GM18858 (cell line): ENCODE data around the gene HK1.
A peak's percentile ranks its signal among the peaks of the same experiment; 100 is the strongest.

Source experiments
- ATAC-seq: cut with Tn5 transposase; IDR thresholded peaks from one replicate; pipeline ENCODE4 v1.9.1; 2021; ENCODE audit not compliant: unreplicated experiment

Gene HK1

GRCh38 chr10:69402386-69402785 is 124.1 kb downstream of the HK1 start:
- no peak for ATAC-seq

GRCh38 chr10:69403066-69403465 is 124.8 kb downstream of the HK1 start:
- ATAC-seq = no peak

DNA sequence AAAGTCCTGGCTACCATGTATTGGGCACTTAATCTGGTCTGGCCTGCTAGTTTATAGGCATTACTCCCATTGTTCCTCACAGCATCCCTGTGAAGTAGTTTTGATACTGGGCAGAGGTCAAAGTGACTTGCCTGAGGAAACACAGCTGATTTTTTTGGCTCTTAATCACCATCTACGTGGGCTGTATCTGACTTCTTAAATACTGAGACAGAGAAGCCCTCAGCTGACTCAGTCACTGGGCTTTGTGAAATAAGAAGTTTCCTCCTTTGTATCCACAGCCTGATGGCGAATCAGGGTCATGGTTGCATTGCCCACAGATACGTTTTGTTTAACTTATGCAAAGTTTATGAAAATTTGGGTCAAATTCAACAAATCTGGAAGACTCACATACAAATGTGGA is 125.2 kb downstream of the HK1 start:
- ATAC-seq = no peak

DNA sequence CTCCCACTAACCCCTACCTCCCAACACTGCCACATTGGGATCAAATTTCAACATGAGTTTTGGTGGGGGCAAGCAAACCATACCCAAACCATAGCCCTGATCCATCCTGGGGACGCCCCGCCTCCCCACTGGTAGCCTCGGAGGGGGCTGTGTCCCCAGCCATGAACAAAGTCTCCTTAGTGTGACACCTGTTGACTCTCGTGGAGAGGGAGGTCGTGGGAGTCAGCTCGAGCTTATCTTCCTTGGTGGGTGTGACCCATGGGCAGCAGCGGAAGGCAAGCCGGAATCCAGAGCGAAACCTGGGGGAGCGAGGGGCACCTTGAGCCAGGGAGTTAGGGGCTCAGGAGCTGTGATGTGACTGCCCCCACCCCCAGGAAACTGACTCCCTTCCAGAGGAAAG is 126.5 kb downstream of the HK1 start:
- no peak for ATAC-seq

DNA sequence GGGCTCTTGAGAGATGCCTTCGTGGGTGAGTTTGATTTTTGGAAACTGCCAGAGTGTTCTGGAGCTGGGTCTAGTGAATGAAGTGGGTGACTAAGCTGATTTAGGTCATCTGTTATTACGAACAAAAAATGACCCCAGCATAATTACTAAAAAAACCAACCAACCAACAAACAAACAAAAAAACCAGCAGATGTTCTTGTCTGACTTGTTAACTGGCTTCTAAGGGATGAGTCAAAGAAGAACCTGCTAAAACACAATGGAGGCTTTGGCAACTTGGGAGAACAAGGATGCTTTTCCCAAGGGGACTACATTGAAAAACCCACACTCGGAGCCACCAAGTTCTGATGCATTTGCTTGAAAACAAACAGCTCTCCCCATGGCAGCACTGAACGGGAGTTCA is 126.9 kb downstream of the HK1 start:
- ATAC-seq = no peak

- ATAC-seq = no peak
These were observed 128.1 kb downstream of the HK1 start for GRCh38 chr10:69406302-69406811.

DNA sequence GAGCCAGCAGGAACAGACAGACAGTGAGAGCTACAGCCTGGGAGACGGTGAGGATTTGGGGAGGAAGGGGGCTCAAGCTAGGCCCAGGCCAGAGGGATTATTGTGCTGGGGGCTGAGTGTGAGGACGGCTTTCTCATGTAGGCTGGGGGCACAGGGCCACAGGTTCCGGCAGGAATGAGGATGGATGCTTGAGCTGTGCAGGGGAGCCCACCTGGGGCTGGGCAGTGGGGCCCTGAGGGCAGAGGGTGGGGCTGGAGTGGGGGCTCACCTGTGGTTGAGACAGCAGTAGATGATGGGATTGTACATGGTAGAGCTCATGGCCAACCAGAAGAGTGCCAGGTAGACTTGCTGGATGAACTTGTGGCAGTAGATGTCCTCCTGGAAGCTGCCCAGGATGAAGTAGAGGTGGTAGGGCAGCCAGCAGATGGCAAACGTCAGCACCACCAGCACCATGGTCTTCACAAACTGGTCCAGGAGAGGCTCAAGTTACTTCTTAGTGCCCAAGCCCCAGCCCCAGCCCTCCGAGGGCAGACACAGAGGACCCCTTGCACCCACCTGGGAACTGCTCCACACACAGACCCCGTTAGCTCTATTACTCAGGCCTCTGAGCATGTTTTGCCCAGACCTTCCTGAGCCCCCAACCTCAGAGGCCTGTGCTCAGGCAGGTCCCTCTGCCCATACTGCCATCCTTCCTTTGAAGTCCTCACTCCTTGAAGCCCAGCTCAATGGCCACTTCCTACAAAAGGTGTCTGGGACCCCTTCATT is 128.7 kb downstream of the HK1 start:
- ATAC-seq = no peak

GRCh38 chr10:69407621-69408301 is 129.5 kb downstream of the HK1 start:
- ATAC-seq = no peak

- peak; percentile 80 for ATAC-seq
These were observed 130.3 kb downstream of the HK1 start for GRCh38 chr10:69408318-69409175.

GRCh38 chr10:69409176-69409495 is 130.8 kb downstream of the HK1 start:
- ATAC-seq = no peak

DNA sequence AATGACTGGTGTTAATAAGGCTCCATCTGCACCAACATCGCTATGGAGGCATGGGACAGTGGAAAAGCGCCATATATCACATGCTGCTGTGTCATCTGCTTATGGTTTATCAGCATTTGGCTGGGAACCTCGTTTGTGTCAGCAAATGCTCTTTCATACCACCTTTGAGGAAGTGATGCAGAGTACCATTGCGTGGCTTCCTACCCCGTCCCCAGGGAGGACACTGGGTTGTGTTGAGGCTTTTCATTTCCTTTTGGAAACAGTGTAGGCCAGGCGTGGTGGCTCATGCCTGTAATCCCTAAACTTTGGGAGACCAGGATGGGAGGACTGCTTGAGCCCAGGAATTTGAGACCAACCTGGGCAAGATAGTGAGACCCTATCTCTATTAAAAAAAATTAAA is 131.7 kb downstream of the HK1 start:
- ATAC-seq = no peak

DNA sequence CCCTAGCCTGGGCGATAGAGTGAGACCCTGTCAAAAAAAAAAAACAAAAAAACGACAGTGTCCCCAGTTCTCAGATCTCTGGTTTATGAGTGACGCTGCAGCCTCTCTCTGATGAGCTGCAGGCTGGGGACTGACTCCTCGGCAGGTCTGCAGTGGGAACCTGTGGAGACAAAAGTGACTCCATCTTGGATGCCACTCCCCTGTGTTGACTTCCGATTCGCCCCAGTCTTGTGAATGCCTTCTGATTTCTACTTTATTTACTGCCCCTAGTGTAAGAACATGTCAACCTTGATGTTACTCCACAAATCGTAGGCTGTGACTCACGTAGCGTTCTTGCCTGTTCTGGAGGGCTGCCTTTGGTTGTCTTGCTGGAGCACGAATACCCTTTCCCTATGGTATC is 132.2 kb downstream of the HK1 start:
- ATAC-seq = no peak

DNA sequence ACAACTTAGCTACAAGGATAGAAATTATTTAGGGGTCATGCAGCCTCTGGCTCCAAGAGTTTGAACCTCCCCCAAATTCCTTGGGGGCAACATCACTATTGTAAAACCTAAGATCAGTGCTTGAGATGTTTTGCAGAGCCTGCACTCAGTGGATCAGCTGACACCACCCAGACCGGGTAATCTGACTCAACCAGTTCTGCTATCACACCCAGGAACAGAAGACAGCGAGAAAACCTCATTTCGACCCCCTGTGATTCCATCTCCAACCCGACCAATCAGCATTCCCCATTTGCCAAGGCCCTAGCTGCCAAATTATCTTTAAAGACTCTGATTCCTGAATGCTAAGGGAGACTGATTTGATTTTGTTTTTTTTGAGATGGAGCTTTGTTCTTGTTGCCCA is 133.2 kb downstream of the HK1 start:
- no peak for ATAC-seq

- no peak for ATAC-seq
These were observed 134.0 kb downstream of the HK1 start for GRCh38 chr10:69412232-69412790.

DNA sequence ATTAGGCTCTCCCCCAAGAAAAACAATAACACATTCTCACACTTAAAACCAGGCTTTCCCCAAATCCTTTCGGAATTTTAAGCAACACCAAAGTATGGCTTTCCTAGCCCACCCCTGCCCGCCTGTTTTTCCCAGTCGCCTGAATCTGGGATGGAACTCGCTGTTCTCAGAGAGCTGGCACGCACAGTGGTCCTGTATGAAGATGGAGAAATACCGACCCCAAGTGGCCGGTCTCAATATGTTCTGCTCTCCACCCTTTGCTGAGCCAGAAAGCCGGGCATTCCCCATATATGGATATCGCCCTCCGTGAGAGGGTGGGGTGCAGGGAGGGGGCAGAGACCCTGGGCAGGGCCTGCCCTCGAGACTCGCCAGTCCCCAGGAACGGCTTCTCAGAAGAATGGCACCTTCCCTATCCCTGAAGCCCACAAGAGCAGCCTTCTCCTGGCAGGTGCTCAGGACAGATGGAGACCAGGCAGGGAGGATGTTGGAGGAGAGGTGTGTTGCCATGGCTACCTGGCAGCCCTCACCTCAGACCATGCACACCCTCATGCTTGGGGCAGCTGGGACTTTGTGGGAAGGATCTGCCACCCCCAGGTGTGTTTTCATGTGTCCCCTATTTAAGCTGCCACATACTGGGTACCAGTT is 135.0 kb downstream of the HK1 start:
- no peak for ATAC-seq

- no peak for ATAC-seq
These were observed 136.0 kb downstream of the HK1 start for GRCh38 chr10:69414036-69415018.

- no peak for ATAC-seq
These were observed 136.8 kb downstream of the HK1 start for GRCh38 chr10:69415049-69415448.

- no peak for ATAC-seq
These were observed 137.7 kb downstream of the HK1 start for GRCh38 chr10:69415951-69416350.

GRCh38 chr10:69416695-69417094 is 138.4 kb downstream of the HK1 start, which contains the start of gene TACR2:
Gene TACR2 (minus strand): TSS chr10:69416918. CDS start chr10:69416323, 595 bp downstream.
- ATAC-seq = no peak

GRCh38 chr10:69417542-69417941 is 139.2 kb downstream of the HK1 start:
- no peak for ATAC-seq
